ENCODE results near the gene LUZP4. TPM values are rescaled to one million over a fixed set of nuclear protein-coding genes. Genes with fewer than 3 reads are reported as not detected.
A peak's percentile ranks its signal among the peaks of the same experiment; 100 is the strongest.

LUZP4 gene
- total and polyA plus RNA-seq, 2 donors from 2014 or later, result not detected

GRCh38 chrX:115350711-115351381, 61.3 kb downstream of the LUZP4 start:
- no peak overlapping the region for H3K27ac ChIP-seq (ENCODE audit: low read depth in 2 of 2, low read length in 2 of 2)
- H3K27me3 ChIP-seq (ENCODE audit: control insufficient read depth, insufficient read depth, low read length), result peaks cover 8% of the 10 kb centered on the region
- no peak for DNase-seq
- no peaks in the 10 kb centered on the region for H3K9me3 ChIP-seq (ENCODE audit: control insufficient read depth in 2 of 3, insufficient read depth in 1 of 3, low read length in 3 of 3)
- H3K9ac ChIP-seq (ENCODE audit: low read length in 3 of 3), result no peak overlapping the region
- TF ChIP-seq, protein P1, sequence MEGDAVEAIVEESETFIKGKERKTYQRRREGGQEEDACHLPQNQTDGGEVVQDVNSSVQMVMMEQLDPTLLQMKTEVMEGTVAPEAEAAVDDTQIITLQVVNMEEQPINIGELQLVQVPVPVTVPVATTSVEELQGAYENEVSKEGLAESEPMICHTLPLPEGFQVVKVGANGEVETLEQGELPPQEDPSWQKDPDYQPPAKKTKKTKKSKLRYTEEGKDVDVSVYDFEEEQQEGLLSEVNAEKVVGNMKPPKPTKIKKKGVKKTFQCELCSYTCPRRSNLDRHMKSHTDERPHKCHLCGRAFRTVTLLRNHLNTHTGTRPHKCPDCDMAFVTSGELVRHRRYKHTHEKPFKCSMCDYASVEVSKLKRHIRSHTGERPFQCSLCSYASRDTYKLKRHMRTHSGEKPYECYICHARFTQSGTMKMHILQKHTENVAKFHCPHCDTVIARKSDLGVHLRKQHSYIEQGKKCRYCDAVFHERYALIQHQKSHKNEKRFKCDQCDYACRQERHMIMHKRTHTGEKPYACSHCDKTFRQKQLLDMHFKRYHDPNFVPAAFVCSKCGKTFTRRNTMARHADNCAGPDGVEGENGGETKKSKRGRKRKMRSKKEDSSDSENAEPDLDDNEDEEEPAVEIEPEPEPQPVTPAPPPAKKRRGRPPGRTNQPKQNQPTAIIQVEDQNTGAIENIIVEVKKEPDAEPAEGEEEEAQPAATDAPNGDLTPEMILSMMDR (IDR thresholded peaks at IDR 0.05; ENCODE audit: borderline replicate concordance, extremely low read depth, insufficient read depth), result no peak
- H3K4me1 ChIP-seq (ENCODE audit: control insufficient read depth in 2 of 3, insufficient read depth in 2 of 3, low read depth in 1 of 3, low read length in 3 of 3), result no peaks in the 10 kb centered on the region
- intact Hi-C loops (cut with DNase I), result no loop called here
- no peaks in the 10 kb centered on the region for H3K36me3 ChIP-seq (ENCODE audit: control insufficient read depth in 2 of 3, insufficient read depth in 3 of 3, low read length in 3 of 3)
- no peak overlapping the region for H3K4me3 ChIP-seq (ENCODE audit: low read length in 3 of 3)
- no peak for FAIRE-seq

GRCh38 chrX:115356369-115356768, 66.9 kb downstream of the LUZP4 start:
- intact Hi-C loops (cut with DNase I), result no loop called here
- no peak overlapping the region for H3K4me3 ChIP-seq (ENCODE audit: low read length in 3 of 3)
- no peaks in the 10 kb centered on the region for H3K4me1 ChIP-seq (ENCODE audit: control insufficient read depth in 2 of 3, insufficient read depth in 2 of 3, low read depth in 1 of 3, low read length in 3 of 3)
- peaks cover 10% of the 10 kb centered on the region for H3K27me3 ChIP-seq (ENCODE audit: control insufficient read depth, insufficient read depth, low read length)
- DNase-seq (no peak), FAIRE-seq (peak; percentile 63)
- no peaks in the 10 kb centered on the region for H3K36me3 ChIP-seq (ENCODE audit: control insufficient read depth in 2 of 3, insufficient read depth in 3 of 3, low read length in 3 of 3)
- TF ChIP-seq, protein P1 (IDR thresholded peaks at IDR 0.05; ENCODE audit: borderline replicate concordance, extremely low read depth, insufficient read depth), result no peak
- no peak overlapping the region for H3K27ac ChIP-seq (ENCODE audit: low read depth in 2 of 2, low read length in 2 of 2)
- H3K9me3 ChIP-seq (ENCODE audit: control insufficient read depth in 2 of 3, insufficient read depth in 1 of 3, low read length in 3 of 3), result no peaks in the 10 kb centered on the region
- H3K9ac ChIP-seq (ENCODE audit: low read length in 3 of 3), result no peak overlapping the region

Other genes starting within 250 kb of the LUZP4 start
- not detected for gene RBMXL3, start 100.3 kb upstream of the LUZP4 start, total RNA-seq
- not detected for gene RBMXL3, start 100.3 kb upstream of the LUZP4 start, polyA plus RNA-seq (ENCODE audit: insufficient read depth, low read depth, low replicate concordance)
- 2.4 TPM for gene LRCH2, start 55.6 kb upstream of the LUZP4 start, total RNA-seq
- 0.86 TPM for gene LRCH2, start 55.6 kb upstream of the LUZP4 start, polyA plus RNA-seq (ENCODE audit: insufficient read depth, low read depth, low replicate concordance)